HG03045 (cell line): ENCODE measurements around the gene SLC2A2.

Experiments
- ATAC-seq: cut with Tn5 transposase; IDR thresholded peaks from one replicate; pipeline ENCODE4 v1.9.1; 2021; ENCODE audit warnings: mild to moderate bottlenecking, moderate library complexity; ENCODE audit not compliant: unreplicated experiment

SLC2A2 gene

GRCh38 chr3:171038342-171038741 is 11.8 kb upstream of the SLC2A2 start:
- no peak for ATAC-seq

- no peak for ATAC-seq
Observed at GRCh38 chr3:171028779-171029232, 2.3 kb upstream of the SLC2A2 start.

GRCh38 chr3:171028025-171028778 is 1.7 kb upstream of the SLC2A2 start:
- no peak for ATAC-seq

GRCh38 chr3:171023566-171023965 is 3.0 kb downstream of the SLC2A2 start:
- ATAC-seq = no peak

- ATAC-seq = no peak
Observed at GRCh38 chr3:171021377-171021776, 5.1 kb downstream of the SLC2A2 start.

- ATAC-seq = no peak
Observed at GRCh38 chr3:171018156-171018935, 8.2 kb downstream of the SLC2A2 start.

GRCh38 chr3:171013822-171014748 is 12.4 kb downstream of the SLC2A2 start:
- ATAC-seq = no peak

- no peak for ATAC-seq
Observed at GRCh38 chr3:171011873-171012336, 14.6 kb downstream of the SLC2A2 start.

GRCh38 chr3:171011109-171011872 is 15.2 kb downstream of the SLC2A2 start:
- ATAC-seq = no peak

GRCh38 chr3:171007316-171007715 is 19.2 kb downstream of the SLC2A2 start:
- no peak for ATAC-seq

- ATAC-seq = no peak
Observed at GRCh38 chr3:171005648-171006047, 20.9 kb downstream of the SLC2A2 start.

- no peak for ATAC-seq
Observed at GRCh38 chr3:171001957-171002694, 24.4 kb downstream of the SLC2A2 start.

GRCh38 chr3:171001250-171001893 is 25.1 kb downstream of the SLC2A2 start:
- ATAC-seq = no peak

GRCh38 chr3:171000281-171000680 is 26.2 kb downstream of the SLC2A2 start:
- ATAC-seq = no peak

- ATAC-seq = no peak
Observed at GRCh38 chr3:170999737-171000242, 26.7 kb downstream of the SLC2A2 start.

- ATAC-seq = no peak
Observed at GRCh38 chr3:170997961-170998913, 28.3 kb downstream of the SLC2A2 start.

- ATAC-seq = no peak
Observed at GRCh38 chr3:170992854-170993253, 33.7 kb downstream of the SLC2A2 start.

GRCh38 chr3:170991664-170992063 is 34.9 kb downstream of the SLC2A2 start:
- no peak for ATAC-seq
